Measurements from ENCODE around the gene SFMBT1. TPM values are rescaled to one million over a fixed set of nuclear protein-coding genes. Genes with fewer than 3 reads are reported as not detected.

The SFMBT1 gene
- total and polyA plus RNA-seq, 9 of the 15 experiments (the other 6 are each of a cell fraction or from before 2014, with no cell fraction given): 0.76 to 6.6 (median 3.6) TPM

GRCh38 chr3:52920841-52921240 is 125.0 kb downstream of the SFMBT1 start:
- intact Hi-C loops (cut with micrococcal nuclease): no loop called here
- POLR2A ChIA-PET: no interaction called here

More at GRCh38 chr3:52920841-52921240, 125.0 kb downstream of the SFMBT1 start:
- Histone ChIP-seq H3K36me3 (ENCODE audit: control insufficient read depth, insufficient read depth, low read length) (peaks cover 5% of the 10 kb centered on the region; the same call in 1 of the 3 replicates), H3K4me2 (ENCODE audit: insufficient read depth, low read length) (no peak overlapping the region), H3K4me1 (replicated peaks in 1 of 2; ENCODE audit: control insufficient read depth in 2 of 2, insufficient read depth in 2 of 2, low read length in 2 of 2) (no peaks in the 10 kb centered on the region), H3K79me2 (ENCODE audit: control insufficient read depth, insufficient read depth, low read length) (no peaks in the 10 kb centered on the region), H3K9me1 (ENCODE audit: control insufficient read depth, insufficient read depth, low read length) (no peaks in the 10 kb centered on the region), H2AFZ (ENCODE audit: low read depth, low read length) (no peak overlapping the region), H3K9ac (ENCODE audit: insufficient read depth in 1 of 2, low read depth in 2 of 2, low read length in 2 of 2) (no peak overlapping the region), H4K20me1 (replicated peaks; ENCODE audit: control insufficient read depth, insufficient read depth, low read length) (no peaks in the 10 kb centered on the region), H3K4me3 (no peak overlapping the region), H3K27me3 (ENCODE audit: control insufficient read depth in 2 of 2, insufficient read depth in 2 of 2, low read length in 2 of 2) (no peaks in the 10 kb centered on the region), H3K27ac (ENCODE audit: extremely low read depth, low read depth, low read length) (no peak overlapping the region), H3K9me3 (replicated peaks; ENCODE audit: control insufficient read depth, insufficient read depth, low read depth, low read length) (no peaks in the 10 kb centered on the region)
- BruUV-seq (replicated peaks): no TSS peak
- no peak for DNase-seq (ENCODE audit: extremely low read depth in 1 of 4, low spot score in 3 of 4)
- no peak for FAIRE-seq
- in situ Hi-C loops (cut with MboI): no loop called here
- ATAC-seq: no peak
- TF ChIP-seq, protein P1, sequence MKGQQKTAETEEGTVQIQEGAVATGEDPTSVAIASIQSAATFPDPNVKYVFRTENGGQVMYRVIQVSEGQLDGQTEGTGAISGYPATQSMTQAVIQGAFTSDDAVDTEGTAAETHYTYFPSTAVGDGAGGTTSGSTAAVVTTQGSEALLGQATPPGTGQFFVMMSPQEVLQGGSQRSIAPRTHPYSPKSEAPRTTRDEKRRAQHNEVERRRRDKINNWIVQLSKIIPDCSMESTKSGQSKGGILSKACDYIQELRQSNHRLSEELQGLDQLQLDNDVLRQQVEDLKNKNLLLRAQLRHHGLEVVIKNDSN (CRISPR knock-in tag; IDR thresholded peaks at IDR 0.05): no peak
- TF ChIP-seq EZH2 (IDR thresholded peaks at IDR 0.05; ENCODE audit: borderline replicate concordance, low read depth, low read length) (no peak), ZNF408 (CRISPR knock-in tag; IDR thresholded peaks at IDR 0.05; ENCODE audit: low read depth) (no peak), ZNF398 (CRISPR knock-in tag; IDR thresholded peaks at IDR 0.05) (no peak), SOX6 (IDR thresholded peaks at IDR 0.05) (no peak), POLR2AphosphoS5 (IDR thresholded peaks at IDR 0.05; ENCODE audit: control insufficient read depth, insufficient read depth, low read depth, low read length) (no peak), RUNX1 (IDR thresholded peaks at IDR 0.05; ENCODE audit: low read depth) (no peak), EP300 (IDR thresholded peaks at IDR 0.05; ENCODE audit: low read length) (no peak)
- 68% methylated on average over 2 of the region's 2 CpGs for WGBS (ENCODE audit: insufficient coverage, low coverage, missing lambda C conversion rate)
- CTCF ChIA-PET (ENCODE audit: low intra/inter-chr PET ratio): no interaction called here

All from K562 (cell line).